HepG2 (cell line): ENCODE data around the gene LRIF1. TPM values are rescaled to one million over a fixed set of nuclear protein-coding genes. Genes with fewer than 3 reads are reported as not detected.

Source experiments
- LCORL ChIP-seq, 2 experiments: fragments of 450-650 bp in 1 of 2; sonication (generic) in 1 of 2; formaldehyde crosslinking in 1 of 2; IDR thresholded peaks; 2 replicates each; pipeline versions ENCODE4 v1.5.0 to v1.6.1; 2017 to 2020; ENCODE audit warnings: antibody characterized with exemption in 1 of 2, missing genetic modification reagents in 1 of 2
- NONO ChIP-seq, 2 experiments: fragments of 450-650 bp in 1 of 2; sonication (generic) in 1 of 2; formaldehyde crosslinking in 1 of 2; IDR thresholded peaks in 1 of 2; conservative IDR thresholded peaks in 1 of 2; 2 replicates each; pipeline versions ENCODE4 v1.6.1 to v1.8.0; 2017 to 2022; ENCODE audit warnings: mild to moderate bottlenecking in 1 of 2, missing genetic modification reagents in 1 of 2, moderate library complexity in 1 of 2
- SMARCE1 ChIP-seq: fragments of 450-650 bp; IDR thresholded peaks from 2 replicates; pipeline ENCODE4 v1.6.1; 2017; ENCODE audit warnings: borderline replicate concordance
- TCF12 ChIP-seq, 2 experiments: fragments of 450-650 bp in 1 of 2; sonication (generic) in 1 of 2; formaldehyde crosslinking in 1 of 2; IDR thresholded peaks; 2 replicates each; pipeline versions ENCODE4 v1.6.1 to v1.8.0; 2017 to 2022; ENCODE audit warnings: antibody characterized with exemption in 1 of 2, mild to moderate bottlenecking in 1 of 2, missing genetic modification reagents in 1 of 2, moderate library complexity in 1 of 2
- ZHX1 ChIP-seq: sonication (generic); formaldehyde crosslinking; IDR thresholded peaks from 2 replicates; pipeline ENCODE4 v1.8.1; 2022; ENCODE audit warnings: low read depth, mild to moderate bottlenecking, missing genetic modification reagents
- ZNF280B ChIP-seq: sonication (generic); formaldehyde crosslinking; IDR thresholded peaks from 2 replicates; pipeline ENCODE4 v1.5.0; 2020; ENCODE audit warnings: missing genetic modification reagents, mild to moderate bottlenecking, borderline replicate concordance
- ZNF343 ChIP-seq: sonication (generic); formaldehyde crosslinking; IDR thresholded peaks from 2 replicates; pipeline ENCODE4 v1.4.0; 2020; ENCODE audit warnings: mild to moderate bottlenecking, missing genetic modification reagents
- ZNF607 ChIP-seq: sonication (generic); formaldehyde crosslinking; IDR thresholded peaks from 2 replicates; pipeline ENCODE4 v1.5.1; 2020; ENCODE audit warnings: missing genetic modification reagents, mild to moderate bottlenecking, borderline replicate concordance
- ZNF652 ChIP-seq: IDR thresholded peaks from 2 replicates; pipeline ENCODE4 v1.6.1; 2016; ENCODE audit warnings: low read depth, borderline replicate concordance
- ZNF775 ChIP-seq: sonication (generic); formaldehyde crosslinking; IDR thresholded peaks from 2 replicates; pipeline ENCODE4 v1.4.0; 2020; ENCODE audit warnings: missing genetic modification reagents, mild to moderate bottlenecking, moderate library complexity, borderline replicate concordance
- ZSCAN20 ChIP-seq: sonication (generic); formaldehyde crosslinking; IDR thresholded peaks from 2 replicates; pipeline ENCODE4 v1.4.0; 2020; ENCODE audit warnings: missing genetic modification reagents, mild to moderate bottlenecking, borderline replicate concordance
- polyA plus RNA-seq, 8 experiments: library from polyadenylated mRNA; depleted of rRNA in 3 of 8; stranded (reverse) in 7 of 8; unstranded in 1 of 8; fragments of >200 nt; fragmentation: Illumina TruSeq in 4 of 8; extraction: Trizol in 4 of 8; gene quantifications; 2 replicates each; pipeline versions ENCODE4 v1.2.1 to v1.2.3, GENCODE V29; 2011 to 2016; ENCODE audit warnings: low read depth in 4 of 8, missing spikeins in 1 of 8, mixed read lengths in 1 of 8; ENCODE audit not compliant: insufficient read depth in 1 of 8
- total RNA-seq, 5 experiments: library from RNA; depleted of rRNA; stranded (reverse); fragments of >200 nt; fragmentation: Illumina TruSeq; extraction: Trizol; gene quantifications; 2 replicates each; pipeline ENCODE4 v1.2.3, GENCODE V29; 2016; ENCODE audit warnings: low read depth in 1 of 5
- TF ChIP-seq, protein P1 (sequence below): IDR thresholded peaks from 2 replicates; pipeline ENCODE4 v1.6.1; 2012; ENCODE audit warnings: low read depth, low read length, improper control_type of control experiment
- TF ChIP-seq, protein P2 (sequence below): fragments of 450-650 bp; IDR thresholded peaks from 2 replicates; pipeline ENCODE4 v1.6.1; 2017; ENCODE audit warnings: mild to moderate bottlenecking
- TF ChIP-seq, protein P3 (sequence below): sonication (generic); formaldehyde crosslinking; IDR thresholded peaks from 2 replicates; pipeline ENCODE4 v1.8.1; 2023; ENCODE audit warnings: mild to moderate bottlenecking, missing genetic modification reagents
- TF ChIP-seq, protein P4 (sequence below): IDR thresholded peaks from 2 replicates; pipeline ENCODE4 v1.6.1; 2012; ENCODE audit warnings: inconsistent platforms

The LRIF1 gene
- total and polyA plus RNA-seq, 2 of the 13 experiments (the other 11 are each of a cell fraction or from before 2014, with no cell fraction given), result 18.4 to 42.4 TPM

- TF ChIP-seq, protein P1, sequence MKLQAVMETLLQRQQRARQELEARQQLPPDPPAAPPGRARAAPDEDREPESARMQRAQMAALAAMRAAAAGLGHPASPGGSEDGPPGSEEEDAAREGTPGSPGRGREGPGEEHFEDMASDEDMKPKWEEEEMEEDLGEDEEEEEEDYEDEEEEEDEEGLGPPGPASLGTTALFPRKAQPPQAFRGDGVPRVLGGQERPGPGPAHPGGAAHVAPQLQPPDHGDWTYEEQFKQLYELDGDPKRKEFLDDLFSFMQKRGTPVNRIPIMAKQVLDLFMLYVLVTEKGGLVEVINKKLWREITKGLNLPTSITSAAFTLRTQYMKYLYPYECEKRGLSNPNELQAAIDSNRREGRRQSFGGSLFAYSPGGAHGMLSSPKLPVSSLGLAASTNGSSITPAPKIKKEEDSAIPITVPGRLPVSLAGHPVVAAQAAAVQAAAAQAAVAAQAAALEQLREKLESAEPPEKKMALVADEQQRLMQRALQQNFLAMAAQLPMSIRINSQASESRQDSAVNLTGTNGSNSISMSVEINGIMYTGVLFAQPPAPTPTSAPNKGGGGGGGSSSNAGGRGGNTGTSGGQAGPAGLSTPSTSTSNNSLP, result no peak
- TF ChIP-seq, protein P2, sequence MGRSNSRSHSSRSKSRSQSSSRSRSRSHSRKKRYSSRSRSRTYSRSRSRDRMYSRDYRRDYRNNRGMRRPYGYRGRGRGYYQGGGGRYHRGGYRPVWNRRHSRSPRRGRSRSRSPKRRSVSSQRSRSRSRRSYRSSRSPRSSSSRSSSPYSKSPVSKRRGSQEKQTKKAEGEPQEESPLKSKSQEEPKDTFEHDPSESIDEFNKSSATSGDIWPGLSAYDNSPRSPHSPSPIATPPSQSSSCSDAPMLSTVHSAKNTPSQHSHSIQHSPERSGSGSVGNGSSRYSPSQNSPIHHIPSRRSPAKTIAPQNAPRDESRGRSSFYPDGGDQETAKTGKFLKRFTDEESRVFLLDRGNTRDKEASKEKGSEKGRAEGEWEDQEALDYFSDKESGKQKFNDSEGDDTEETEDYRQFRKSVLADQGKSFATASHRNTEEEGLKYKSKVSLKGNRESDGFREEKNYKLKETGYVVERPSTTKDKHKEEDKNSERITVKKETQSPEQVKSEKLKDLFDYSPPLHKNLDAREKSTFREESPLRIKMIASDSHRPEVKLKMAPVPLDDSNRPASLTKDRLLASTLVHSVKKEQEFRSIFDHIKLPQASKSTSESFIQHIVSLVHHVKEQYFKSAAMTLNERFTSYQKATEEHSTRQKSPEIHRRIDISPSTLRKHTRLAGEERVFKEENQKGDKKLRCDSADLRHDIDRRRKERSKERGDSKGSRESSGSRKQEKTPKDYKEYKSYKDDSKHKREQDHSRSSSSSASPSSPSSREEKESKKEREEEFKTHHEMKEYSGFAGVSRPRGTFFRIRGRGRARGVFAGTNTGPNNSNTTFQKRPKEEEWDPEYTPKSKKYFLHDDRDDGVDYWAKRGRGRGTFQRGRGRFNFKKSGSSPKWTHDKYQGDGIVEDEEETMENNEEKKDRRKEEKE, result no peak
- TF ChIP-seq ZNF607 (CRISPR knock-in tag) (peak; percentile 73), ZNF280B (no peak), ZHX1 (peak; percentile 94), ZNF652 (CRISPR knock-in tag) (0 out of 2 replicates have a peak, but pooled peaks have one; percentile 15), LCORL (IDR thresholded peaks at IDR 0.05) (no peak), LCORL (CRISPR knock-in tag; IDR thresholded peaks at IDR 0.05) (no peak), SMARCE1 (no peak), ZNF343 (no peak; the same call in 1 of the 2 replicates), ZNF775 (CRISPR knock-in tag) (peak; percentile 39; the same call in 1 of the 2 replicates), ZSCAN20 (peak; percentile 43; the same call in 1 of the 2 replicates), TCF12 (IDR thresholded peaks at IDR 0.05) (no peak), TCF12 (CRISPR knock-in tag; IDR thresholded peaks at IDR 0.05) (no peak), NONO (IDR thresholded peaks at IDR 0.05) (no peak), NONO (CRISPR knock-in tag; conservative IDR thresholded peaks at IDR 0.05) (no peak)
- TF ChIP-seq, protein P3, sequence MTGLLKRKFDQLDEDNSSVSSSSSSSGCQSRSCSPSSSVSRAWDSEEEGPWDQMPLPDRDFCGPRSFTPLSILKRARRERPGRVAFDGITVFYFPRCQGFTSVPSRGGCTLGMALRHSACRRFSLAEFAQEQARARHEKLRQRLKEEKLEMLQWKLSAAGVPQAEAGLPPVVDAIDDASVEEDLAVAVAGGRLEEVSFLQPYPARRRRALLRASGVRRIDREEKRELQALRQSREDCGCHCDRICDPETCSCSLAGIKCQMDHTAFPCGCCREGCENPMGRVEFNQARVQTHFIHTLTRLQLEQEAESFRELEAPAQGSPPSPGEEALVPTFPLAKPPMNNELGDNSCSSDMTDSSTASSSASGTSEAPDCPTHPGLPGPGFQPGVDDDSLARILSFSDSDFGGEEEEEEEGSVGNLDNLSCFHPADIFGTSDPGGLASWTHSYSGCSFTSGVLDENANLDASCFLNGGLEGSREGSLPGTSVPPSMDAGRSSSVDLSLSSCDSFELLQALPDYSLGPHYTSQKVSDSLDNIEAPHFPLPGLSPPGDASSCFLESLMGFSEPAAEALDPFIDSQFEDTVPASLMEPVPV (CRISPR knock-in tag), result peak; percentile 7; the same call in 1 of the 2 replicates
- TF ChIP-seq, protein P4, sequence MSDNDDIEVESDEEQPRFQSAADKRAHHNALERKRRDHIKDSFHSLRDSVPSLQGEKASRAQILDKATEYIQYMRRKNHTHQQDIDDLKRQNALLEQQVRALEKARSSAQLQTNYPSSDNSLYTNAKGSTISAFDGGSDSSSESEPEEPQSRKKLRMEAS, result peak; percentile 93
Observed at GRCh38 chr1:110962892-110963690, 631 bp downstream of the LRIF1 start (continued).
